Measurements from ENCODE around the gene BRD3OS. TPM values are rescaled to one million over a fixed set of nuclear protein-coding genes. Genes with fewer than 3 reads are reported as not detected.

The BRD3OS gene
- total RNA-seq, 1 donor from 2014 or later: 17.3 TPM

Other genes with a start within 250 kb of the BRD3OS start
- 92.9 and 99.6 TPM in 2 replicates for gene VAV2, start 33.2 kb upstream of the BRD3OS start, total RNA-seq
- gene BRD3, start 42.5 kb downstream of the BRD3OS start, total RNA-seq: 17.0 and 18.3 TPM in 2 replicates
- 20.8 and 22.4 TPM in 2 replicates for gene WDR5, start 110.6 kb downstream of the BRD3OS start, total RNA-seq
- gene RNU6ATAC, start 139.1 kb downstream of the BRD3OS start, total RNA-seq: 86.6 and 120 TPM in 2 replicates

All from activated B cell treated with CpG ODN at 0.5 μM for 24 hours (primary cell).